GDM1 (cell line): Measurements from ENCODE around the gene SBNO1.
"Not testable (repeated sequence)": the region's sequence is repeated elsewhere in the genome, so short reads cannot be mapped to it uniquely, and the experiment has no call there.

ENCODE experiments used
- DNase-seq: peaks from one replicate; lab custom pipeline; 2025; lab: John Stamatoyannopoulos, UW

SBNO1 gene

GRCh38 chr12:123388951-123389559 lies 24.4 kb upstream of the SBNO1 start:
- DNase-seq = no peak

GRCh38 chr12:123388177-123388950 lies 23.7 kb upstream of the SBNO1 start:
- DNase-seq = peak; percentile 54

DNA sequence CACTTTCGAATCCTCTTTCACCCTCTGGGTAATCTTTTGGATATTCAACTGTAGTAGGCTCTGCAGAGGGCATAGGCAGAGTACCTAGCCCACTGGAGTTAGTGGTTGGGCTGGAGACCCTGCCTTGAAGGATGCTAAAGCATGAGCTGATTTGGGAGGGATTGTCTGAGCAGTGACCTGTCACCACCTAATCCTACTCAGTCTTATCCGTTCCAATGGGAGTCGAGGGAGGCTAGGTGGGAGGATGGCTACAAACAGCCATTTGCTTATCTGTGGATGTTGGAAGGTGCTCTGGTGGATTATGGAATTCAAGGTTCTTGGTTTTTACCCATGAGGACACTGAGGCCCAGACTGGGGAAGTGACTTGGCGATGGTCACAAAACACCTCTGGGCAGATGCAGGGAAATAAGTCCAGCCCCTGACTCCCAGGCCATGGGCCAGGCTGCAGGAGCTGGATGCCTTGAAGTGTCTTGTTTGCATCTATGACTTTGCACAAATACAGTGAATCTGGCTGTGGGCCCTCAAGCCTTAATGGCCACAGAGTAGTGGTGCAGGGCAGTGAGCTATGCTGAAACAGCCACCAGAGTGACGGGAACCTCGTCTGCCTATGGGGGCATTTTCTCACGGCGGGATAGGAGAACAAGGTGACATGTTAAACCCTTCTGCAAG lies 23.0 kb upstream of the SBNO1 start:
- DNase-seq = no peak

DNA sequence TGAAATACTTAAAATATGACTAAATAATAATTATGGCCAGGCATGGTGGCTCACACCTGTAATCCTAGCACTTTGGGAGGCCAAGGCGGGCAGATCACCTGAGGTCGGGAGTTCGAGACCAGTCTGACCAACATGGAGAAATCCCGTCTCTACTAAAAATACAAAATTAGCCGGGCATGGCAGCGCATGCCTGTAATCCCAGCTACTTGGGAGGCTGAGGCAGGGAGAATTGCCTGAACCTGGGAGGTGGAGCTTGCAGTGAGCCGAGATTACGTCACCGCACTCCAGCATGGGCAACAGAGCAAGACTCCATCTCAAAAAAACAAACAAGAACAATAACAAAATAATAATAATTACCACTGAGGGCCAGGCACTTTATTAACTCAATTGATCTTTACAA lies 20.9 kb upstream of the SBNO1 start:
- not testable (repeated sequence) for DNase-seq

DNA sequence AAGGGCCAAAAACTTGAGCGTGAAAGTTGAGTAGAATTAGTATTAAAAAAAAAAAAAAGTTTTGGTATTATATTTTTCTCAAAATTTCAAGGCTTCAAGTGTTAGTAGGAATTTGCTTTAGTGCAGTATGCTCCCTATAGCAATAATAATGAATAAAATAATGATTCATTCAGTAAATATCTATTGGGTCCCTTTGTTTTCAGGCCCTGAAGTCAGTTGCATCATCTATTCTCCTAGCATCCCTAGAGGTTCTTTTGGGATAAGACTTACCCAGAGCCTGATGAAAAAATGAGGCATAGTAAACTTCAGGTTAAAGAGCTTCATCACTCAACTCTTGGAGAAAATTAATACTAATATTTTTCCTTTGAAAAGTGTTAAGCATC lies 20.3 kb upstream of the SBNO1 start:
- no peak for DNase-seq

- no peak for DNase-seq
Observed at GRCh38 chr12:123384318-123384993, 19.8 kb upstream of the SBNO1 start.

DNA sequence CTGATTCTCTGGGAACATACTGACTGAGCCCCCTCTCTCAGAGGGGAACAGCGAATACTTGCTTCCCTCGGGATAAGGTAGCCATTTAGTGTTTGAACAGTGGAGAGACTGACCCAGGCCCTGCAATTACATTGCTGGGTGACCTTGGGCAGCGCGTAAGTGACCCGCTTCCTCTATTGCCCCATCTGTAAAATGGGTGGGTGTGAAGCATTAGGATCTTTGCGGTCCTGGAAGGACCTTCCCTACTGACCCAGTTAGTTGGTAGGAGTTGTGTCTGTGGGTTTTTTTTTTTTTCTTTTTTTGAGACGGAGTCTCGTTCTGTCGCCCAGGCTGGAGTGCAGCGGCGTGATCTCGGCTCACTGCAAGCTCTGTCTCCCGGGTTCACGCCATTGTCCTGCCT lies 18.0 kb upstream of the SBNO1 start:
- DNase-seq = no peak

DNA sequence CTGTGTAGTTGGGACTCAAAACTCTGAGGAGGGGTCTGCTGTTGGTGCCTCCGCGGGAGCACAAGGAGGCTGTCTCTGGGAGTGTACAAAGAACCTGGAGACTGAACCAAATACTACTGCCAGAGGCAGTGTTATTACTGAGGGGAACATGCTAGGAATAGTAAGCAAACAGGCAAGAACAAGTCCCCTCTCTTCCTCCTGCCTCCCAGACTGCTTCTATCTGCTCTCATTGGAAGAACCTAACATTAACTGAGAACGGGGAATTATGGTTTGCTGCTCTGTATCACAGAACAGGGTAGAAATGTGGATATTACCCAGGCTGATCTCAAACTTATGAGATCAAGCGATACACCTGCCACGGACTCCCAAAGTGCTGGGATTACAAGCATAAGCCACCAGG lies 14.7 kb upstream of the SBNO1 start:
- no peak for DNase-seq

GRCh38 chr12:123372415-123372814 lies 7.8 kb upstream of the SBNO1 start:
- not testable (repeated sequence) for DNase-seq

GRCh38 chr12:123371667-123372368 lies 7.2 kb upstream of the SBNO1 start:
- not testable (repeated sequence) for DNase-seq

DNA sequence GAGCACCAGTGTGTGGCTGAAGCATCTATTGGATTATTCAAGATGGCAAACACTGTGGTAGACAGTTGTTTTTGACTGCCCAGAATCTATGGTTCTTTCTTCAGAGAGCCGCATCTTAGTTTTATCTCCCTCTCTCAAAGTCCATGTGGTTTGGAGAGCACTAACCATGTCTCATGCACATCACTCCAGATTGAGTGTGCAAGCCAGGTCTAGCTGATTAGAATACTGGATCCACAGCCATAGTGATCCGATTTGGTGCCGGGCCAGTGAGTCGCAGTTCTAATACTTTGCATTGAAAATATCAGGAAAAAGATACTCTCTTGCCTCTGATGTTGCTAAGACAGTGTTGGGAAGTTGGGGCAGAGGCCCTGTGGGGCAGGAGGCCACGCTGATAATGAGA lies 4.6 kb upstream of the SBNO1 start:
- no peak for DNase-seq

DNA sequence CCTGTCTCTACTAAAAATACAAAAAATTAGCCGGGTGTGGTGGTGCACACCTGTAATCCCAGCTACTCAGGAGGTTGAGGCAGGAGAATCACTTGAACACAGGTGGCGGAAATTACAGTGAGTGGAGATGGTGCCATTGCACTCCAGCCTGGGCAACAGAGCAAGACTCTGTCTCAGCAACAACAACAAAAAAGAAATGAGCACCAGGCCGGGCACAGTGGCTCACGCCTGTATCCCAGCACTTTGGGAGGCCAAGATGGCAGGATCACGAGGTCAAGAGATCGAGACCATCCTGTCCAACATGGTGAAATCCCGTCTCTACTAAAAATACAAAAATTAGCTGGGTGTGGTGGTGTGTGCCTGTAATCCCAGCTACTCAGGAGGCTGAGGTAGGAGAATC lies 3.8 kb upstream of the SBNO1 start:
- not testable (repeated sequence) for DNase-seq

DNA sequence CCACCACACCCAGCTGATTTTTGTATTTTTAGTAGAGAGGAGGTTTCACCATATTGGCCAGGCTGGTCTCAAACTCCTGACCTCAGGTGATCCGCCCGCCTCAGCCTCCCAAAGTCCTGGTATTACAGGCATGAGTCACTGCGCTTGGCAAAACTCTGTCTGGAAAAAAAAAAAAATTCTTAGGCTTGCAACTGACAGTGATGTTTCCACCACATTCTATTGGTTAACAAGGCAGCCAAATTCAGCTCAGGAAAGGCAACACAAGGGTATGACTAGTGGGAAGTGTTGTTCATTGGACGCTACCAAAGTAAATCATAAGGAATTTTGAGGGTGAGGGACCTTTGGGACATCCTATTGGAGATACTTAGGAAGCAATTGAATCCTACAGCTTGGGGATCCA lies 2.9 kb upstream of the SBNO1 start:
- DNase-seq = no peak

- DNase-seq = peak; percentile 97
Observed at GRCh38 chr12:123365025-123365917, 624 bp upstream of the SBNO1 start.

GRCh38 chr12:123363740-123364531 lies 711 bp downstream of the SBNO1 start:
- DNase-seq = peak; percentile 1

- DNase-seq = no peak
Observed at GRCh38 chr12:123363390-123363739, 1.3 kb downstream of the SBNO1 start.

GRCh38 chr12:123358035-123358434 lies 6.6 kb downstream of the SBNO1 start:
- no peak for DNase-seq

- DNase-seq = no peak
Observed at GRCh38 chr12:123356159-123356670, 8.4 kb downstream of the SBNO1 start.

DNA sequence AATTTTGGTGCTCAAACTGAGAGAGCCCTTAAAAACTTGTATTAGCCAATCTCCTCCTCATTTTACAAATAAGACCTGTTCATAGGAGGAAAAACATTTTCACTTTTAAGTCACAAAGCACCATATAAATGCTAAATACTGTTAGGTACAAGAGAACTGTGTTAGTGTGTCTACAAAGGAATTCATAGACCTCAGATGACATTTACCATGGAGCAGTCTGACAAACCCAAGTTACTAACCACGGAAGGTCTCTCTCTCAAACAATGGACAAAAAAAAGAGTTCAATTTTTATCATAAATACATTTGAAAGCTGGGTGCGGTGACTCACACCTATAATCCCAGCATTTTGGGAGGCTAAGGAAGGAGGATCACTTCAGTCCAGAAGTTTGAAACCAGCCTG lies 10.0 kb downstream of the SBNO1 start:
- DNase-seq = no peak

GRCh38 chr12:123351349-123351748 lies 13.3 kb downstream of the SBNO1 start:
- DNase-seq = no peak
